GDM1 (cell line): Measurements from ENCODE around the gene CTNNBL1.

Experiments
- DNase-seq: peaks from one replicate; lab custom pipeline; 2025; lab: John Stamatoyannopoulos, UW

Gene CTNNBL1

DNA sequence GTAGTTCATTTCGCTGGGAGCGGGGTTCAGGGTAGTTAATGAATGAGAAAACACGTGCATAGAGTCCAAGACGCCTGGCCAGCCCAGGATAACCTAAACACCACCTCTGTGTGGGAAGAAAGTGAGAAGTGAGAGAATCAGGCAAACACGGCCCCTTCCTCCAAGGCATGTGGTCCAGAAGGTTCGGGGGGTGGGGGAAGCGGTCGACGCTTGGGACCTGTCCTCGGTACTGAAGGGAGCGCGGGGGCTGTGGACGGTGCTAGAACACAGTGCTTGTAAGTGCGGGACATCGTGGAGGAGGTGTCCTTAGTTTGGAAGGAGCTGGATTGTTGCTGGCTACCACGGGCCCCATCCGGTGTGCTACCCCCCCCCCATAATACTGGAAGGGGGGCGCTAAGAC, 207.4 kb downstream of the CTNNBL1 start:
- DNase-seq, result no peak

DNA sequence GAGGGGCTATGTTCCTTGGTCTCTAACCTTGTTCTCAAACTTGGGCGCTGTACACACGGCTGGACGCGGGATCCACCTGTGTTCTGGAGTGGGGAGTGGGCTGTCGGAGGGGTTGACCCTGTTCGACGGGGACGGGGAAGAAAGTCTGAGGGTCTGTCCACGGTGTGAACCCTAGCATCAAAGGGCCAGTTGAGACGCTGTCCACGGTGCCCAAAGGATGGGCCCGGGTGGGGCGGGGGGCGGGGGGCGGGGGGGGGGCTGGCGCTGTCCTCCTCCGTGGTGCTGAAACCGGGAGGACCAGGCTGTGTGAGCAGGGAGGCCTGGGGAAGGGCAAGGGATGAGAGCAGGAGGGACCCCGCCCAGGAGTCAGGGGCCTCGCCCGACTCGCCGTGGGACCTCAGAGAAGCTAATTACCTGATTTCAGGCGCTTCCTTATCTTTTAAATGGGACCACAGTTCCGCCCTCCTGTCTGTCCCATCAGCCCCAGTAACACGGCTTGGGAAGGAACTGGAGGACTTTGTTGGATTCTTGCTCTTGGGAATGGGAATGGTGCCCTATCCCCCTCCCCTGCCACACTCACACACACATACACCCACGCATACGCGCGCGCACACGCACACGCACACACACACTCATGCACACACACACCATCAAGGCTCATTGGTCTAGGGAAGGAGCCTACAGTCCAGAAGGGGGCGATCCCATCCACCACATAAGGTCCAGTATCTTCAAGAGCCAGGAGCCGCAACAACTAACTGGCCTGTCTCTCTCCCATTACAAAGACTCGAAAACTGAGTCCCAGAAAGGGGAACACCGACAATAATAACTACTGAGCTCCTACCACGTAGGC, 208.0 kb downstream of the CTNNBL1 start:
- no peak for DNase-seq

- DNase-seq, result no peak
These were observed 208.9 kb downstream of the CTNNBL1 start, which contains the start of gene VSTM2L for GRCh38 chr20:37902504-37903313. TSS of gene VSTM2L (plus strand) at chr20:37903127. CDS start at chr20:37903351, 224 bp downstream.

- no peak for DNase-seq
These were observed 209.6 kb downstream of the CTNNBL1 start for GRCh38 chr20:37903317-37904007.

- no peak for DNase-seq
These were observed 210.3 kb downstream of the CTNNBL1 start for GRCh38 chr20:37904008-37904642.

- DNase-seq, result no peak
These were observed 211.1 kb downstream of the CTNNBL1 start for GRCh38 chr20:37904845-37905373.

DNA sequence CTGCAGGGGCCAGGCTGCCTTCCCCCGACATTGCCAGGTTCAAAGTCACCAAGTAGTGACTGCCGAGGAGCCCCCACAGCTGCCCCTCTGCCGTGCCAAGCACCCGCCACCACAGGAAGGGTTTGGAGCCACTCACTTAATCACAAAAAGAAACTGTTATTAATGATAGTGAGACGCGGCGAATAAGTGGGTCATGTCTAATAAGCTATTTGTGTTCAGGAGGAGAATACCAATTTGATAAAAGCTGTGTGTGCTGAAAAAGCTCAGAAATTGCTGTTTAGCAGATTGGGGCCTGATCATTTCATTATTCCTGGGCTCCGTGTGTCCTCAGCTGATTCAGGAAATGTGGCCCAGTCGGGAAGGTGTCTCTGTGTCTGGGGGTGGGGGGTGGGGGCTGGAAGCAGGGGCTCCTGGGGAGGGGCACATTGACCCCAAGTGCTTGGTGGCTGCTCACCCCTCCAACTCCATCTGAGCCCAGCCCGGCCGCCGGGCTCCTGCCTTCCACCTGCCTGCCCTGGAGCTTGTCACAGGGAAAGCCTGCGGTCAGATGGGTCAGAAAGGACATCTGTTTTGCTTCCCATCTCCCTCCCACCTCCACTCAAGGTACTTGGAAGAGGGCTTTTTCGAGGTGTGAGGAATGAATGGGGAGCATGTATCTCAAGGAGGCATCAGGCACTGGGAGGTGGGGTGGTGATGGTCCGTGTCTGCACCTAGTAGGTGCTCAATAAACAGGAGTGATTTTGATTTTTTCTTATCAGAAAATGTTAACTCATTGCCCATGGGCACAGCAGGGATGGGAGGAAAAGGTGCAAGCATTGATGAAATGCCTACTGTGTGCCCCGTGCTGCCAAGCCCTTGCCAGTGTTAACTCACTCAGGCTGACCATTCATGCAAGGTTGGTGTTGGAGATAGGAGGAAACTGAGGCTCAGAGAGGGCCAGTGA, 212.1 kb downstream of the CTNNBL1 start:
- no peak for DNase-seq

- no peak for DNase-seq
These were observed 213.5 kb downstream of the CTNNBL1 start for GRCh38 chr20:37907330-37907676.

- no peak for DNase-seq
These were observed 214.0 kb downstream of the CTNNBL1 start for GRCh38 chr20:37907677-37908401.

DNA sequence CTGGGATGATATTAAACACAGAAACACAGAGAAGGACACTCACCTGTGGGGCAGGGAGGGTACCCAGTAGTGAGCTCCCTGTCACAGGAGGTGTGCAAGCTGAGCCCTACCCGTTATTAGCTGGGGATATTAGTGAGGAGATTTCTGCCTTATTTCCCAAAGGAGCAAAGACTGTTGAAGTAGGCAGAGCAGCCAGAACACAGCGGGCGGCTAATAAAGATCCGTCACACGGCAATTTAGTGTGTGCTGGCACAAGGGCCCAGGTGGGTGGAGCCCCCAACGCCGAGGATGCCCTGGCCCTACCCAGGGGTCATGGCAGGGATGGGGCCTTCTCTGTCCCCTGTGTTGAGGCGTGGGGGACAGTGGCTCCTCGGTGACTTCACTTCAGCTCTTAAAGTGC, 217.4 kb downstream of the CTNNBL1 start:
- DNase-seq, result no peak

DNA sequence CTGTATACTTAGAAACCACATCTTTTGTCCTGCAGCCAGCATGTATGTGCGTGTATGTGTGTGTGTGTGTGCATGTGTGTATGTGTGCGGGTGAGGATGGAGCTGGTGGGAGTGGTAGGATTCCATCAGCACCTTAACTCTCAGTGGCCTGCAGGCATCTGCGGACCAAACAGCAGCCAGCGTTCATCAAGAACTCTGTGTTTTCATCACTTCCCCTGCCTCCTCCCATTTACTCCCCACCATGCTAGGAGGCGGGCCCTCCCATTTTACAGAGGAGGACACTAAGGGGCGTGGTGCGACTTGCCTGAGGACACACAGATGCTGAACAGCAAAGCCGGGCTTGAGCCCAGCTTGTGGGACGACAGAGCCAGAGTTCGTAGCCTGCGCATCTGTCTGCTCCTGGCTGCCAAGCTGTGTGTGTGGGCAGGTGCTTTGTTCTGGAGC, 218.0 kb downstream of the CTNNBL1 start:
- DNase-seq, result no peak

GRCh38 chr20:37912874-37913273, 219.0 kb downstream of the CTNNBL1 start:
- no peak for DNase-seq

GRCh38 chr20:37913567-37914366, 219.9 kb downstream of the CTNNBL1 start:
- DNase-seq, result no peak

- DNase-seq, result no peak
These were observed 220.5 kb downstream of the CTNNBL1 start for GRCh38 chr20:37914367-37914671.

DNA sequence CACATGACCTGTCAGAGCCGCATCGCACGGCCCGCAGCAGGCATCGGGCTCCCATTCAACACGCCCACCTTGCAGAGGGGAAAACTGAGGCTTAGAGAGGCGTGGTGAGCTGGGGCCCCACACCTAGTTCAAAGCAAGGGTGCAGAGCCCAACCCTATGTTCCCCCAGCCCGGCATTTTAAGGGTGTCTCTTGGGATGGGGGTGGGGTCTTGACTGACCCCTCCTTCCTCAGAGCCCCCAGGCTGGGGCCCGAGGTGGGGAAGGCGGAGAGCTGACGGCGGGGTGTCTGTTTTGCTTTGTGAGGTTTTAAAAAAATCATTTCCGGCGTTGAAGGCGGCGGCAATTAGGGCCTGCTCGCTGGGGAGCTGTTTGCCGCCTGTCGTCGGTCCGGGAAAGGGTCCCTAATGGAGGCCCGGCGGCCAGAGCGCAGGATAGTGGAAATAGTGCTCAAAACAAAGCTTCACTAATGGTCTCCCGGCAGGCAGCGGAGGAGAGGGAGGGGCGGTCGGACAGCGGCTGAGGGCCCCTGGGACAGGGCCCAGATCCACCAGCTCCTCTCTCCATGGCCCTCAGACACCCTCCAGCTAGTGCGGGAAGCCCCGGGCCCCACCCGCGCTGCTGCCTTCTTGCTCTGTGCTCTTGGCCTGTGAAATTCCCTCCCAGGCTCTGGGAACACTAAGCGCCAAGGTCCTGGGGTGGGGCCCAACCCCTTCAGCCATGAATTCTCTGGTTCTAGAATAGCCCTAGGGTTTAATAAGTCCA, 221.0 kb downstream of the CTNNBL1 start:
- DNase-seq, result no peak

DNA sequence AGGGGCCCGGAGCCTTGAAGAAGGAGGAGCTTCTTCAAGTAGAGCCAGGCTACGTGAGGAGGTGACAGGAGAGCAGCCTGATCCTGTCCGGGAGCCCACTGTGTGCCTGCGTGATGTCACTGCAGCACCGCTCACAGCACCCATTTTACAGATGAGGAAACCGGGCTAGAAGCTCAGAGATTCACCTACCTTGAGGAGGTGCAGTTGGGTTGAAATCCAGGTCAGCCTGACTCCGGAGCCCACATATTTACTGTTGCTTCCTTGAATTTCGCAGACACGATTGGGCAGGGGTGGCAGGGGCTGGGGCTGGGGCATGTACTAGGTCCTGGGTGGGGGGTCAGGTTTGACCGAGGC, 221.6 kb downstream of the CTNNBL1 start:
- DNase-seq, result no peak

GRCh38 chr20:37915800-37916570, 222.2 kb downstream of the CTNNBL1 start:
- DNase-seq, result no peak

GRCh38 chr20:37917461-37917860, 223.6 kb downstream of the CTNNBL1 start:
- DNase-seq, result no peak
